ENCODE results near the gene PRR5.

Gene PRR5

DNA sequence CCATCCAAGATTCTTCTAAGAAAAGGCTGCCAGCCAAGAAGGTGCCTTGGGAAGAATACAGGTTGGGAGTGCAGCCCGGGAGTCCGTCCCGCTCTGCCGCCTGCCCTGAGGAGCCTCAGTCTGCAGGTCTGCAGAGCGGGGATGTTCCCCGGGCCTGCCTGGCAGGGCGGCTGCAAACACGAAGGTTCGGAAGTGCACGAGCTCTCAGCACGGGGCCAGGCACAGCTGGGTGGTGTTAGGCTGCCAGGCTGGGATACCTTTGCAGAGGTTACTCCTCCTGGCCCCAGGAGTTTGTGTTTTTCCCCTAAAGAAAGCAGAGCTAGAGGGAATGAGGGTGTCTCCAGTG is 9.4 kb upstream of the PRR5 start:
- no peak for DNase-seq

GRCh38 chr22:44693145-44693544 is 8.9 kb upstream of the PRR5 start:
- DNase-seq: no peak

DNA sequence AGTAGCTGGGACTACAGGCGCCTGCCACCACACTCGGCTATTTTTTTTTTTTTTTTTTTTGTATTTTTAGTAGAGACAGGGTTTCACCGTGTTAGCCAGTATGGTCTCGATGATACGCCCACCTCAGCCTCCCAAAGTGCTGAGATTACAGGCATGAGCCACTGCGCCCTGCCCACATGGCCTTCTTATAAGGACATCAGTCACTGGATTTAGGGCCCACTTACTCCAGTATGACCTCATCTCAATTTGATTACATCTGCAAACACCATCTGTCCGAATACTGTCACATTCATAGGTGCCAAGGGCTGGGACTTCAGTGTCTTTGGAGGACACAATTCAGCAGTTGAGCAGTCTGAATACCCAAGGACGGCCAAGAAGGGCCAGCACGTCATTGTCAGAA is 8.2 kb upstream of the PRR5 start:
- peak in 1 of 51 donors; percentile 34 for DNase-seq

GRCh38 chr22:44697423-44698141 is 4.4 kb upstream of the PRR5 start:
- peak in 40 of 51 donors; percentile 2 to 80 (median 30) for DNase-seq

DNA sequence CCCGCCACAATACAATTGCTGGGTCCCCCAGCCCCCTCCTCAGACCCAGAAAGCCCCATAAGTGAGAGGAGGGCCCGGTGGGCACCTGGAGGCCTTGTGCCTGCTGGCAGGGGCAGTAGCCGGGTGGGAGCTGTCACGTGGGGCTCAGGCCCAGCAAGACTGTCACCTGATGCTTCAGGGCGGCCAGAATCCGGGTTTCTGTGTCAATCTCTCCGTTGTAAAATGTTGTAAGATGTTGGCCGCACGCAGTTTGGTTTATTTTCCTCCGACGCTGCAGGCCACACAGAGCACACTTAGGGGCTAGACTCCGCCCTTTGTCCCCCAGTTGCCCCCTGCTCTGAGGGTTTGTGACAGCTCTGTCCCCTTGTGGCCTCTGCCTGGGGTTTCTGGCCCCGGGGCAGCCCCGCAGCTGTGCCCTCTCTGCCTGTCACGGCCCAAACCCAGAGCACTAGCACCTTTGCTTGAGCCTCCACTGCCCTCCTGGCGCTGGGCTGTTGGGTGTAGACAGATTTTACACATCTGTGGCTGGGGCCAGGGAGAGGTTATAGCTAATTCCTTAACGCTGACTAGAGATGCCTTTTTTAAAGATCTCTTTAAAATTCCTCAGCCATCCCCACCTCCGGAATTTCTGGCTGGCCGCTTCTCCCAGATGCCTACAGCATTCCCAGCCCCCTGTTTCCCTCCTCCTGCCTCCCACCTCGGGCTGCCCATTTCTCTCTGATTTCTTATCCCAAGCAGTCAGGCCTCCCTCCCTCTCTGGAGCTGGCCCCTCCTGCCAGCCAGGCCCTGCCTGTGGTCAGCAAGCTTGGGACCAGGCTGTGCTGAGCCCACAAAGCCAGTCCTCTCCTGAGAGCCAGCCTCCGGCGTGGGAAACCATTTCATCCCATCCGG is 3.2 kb upstream of the PRR5 start:
- no peak for DNase-seq

GRCh38 chr22:44700456-44700855 is 1.5 kb upstream of the PRR5 start:
- DNase-seq: no peak

GRCh38 chr22:44701187-44701790 is 715 bp upstream of the PRR5 start:
- DNase-seq: no peak

- DNase-seq: no peak
Measured at GRCh38 chr22:44702479-44703198, 635 bp downstream of the PRR5 start.

GRCh38 chr22:44703255-44703870 is 1.4 kb downstream of the PRR5 start:
- DNase-seq: no peak

GRCh38 chr22:44704159-44705021 is 2.4 kb downstream of the PRR5 start:
- no peak for DNase-seq

- DNase-seq: no peak
Measured at GRCh38 chr22:44705022-44705297, 3.0 kb downstream of the PRR5 start.

- no peak for DNase-seq
Measured at GRCh38 chr22:44706488-44706887, 4.5 kb downstream of the PRR5 start.

- DNase-seq: no peak
Measured at GRCh38 chr22:44707178-44707577, 5.2 kb downstream of the PRR5 start.

DNA sequence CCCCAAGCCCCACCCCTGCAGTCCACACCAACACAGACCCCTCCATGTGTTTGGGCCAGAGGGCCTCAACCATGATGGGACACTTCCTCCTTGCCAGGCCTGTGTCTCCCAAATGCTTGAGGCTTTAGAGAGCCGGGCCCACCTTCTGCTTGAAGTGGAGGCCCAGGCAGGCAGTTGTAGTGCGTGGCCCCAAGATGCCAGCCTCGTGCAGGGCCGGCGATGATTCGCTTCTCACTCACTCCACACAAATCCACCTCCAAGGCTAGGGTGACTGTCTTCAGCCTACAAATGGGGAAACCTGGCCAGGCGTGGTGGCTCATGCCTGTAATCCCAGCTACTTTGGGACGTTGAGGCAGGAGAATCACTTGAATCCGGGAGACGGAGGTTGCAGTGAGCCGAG is 5.7 kb downstream of the PRR5 start:
- no peak for DNase-seq

DNA sequence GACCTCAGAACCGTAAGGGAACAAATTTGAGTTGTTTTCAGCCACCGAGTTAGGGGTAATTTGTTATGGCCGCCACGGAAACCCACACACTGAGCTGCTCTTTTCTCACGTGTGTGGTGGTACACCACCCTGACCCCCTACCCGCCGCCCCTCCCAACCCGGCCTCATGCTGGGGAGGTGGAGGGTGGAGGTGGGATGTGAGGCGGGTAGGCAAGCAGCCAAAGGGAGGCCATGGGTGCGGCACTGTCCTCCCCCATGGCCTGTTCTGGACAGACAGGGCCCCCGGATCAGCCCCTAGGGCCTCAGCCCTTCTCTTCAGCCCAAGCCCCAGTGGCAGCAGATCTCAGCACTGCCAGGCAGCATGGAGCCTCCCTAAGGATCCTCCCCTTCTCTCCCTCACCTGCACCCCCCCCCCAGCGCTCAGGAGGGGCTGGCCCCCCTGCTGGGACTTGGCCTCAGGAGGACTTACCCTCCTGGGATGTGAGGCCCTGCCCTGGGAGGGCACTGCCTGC is 7.9 kb downstream of the PRR5 start:
- no peak for DNase-seq

GRCh38 chr22:44710474-44711240 is 8.7 kb downstream of the PRR5 start:
- DNase-seq: no peak

GRCh38 chr22:44711241-44711560 is 9.2 kb downstream of the PRR5 start:
- no peak for DNase-seq

- DNase-seq: peak in 10 of 51 donors; percentile 13 to 58 (median 28)
Measured at GRCh38 chr22:44711690-44712555, 9.9 kb downstream of the PRR5 start.

GRCh38 chr22:44712962-44713361 is 11.0 kb downstream of the PRR5 start:
- DNase-seq: no peak
